Cardiac muscle cell (in vitro differentiated cells and primary cell): ENCODE measurements around the gene ZNF558. TPM values are rescaled to one million over a fixed set of nuclear protein-coding genes. Genes with fewer than 3 reads are reported as not detected.
"Not testable (repeated sequence)": the region's sequence is repeated elsewhere in the genome, so short reads cannot be mapped to it uniquely, and the experiment has no call there.

Experiments
- DNase-seq, 2 donors: peaks; one replicate each; pipeline versions ENCODE4 v3.0.0 to v3.0.0-alpha.2; 2010 to 2017; ENCODE audit warnings: low read depth in 1 of 2, low spot score in 1 of 2
- H3K27ac ChIP-seq: fragments of 200-600 bp; sonication (generic); 2 replicates; pipeline ENCODE4 v1.5.1; 2016
- H3K27me3 ChIP-seq: fragments of 200-600 bp; sonication (generic); 2 replicates; pipeline ENCODE4 v1.6.0; 2016; ENCODE audit warnings: control low read depth
- H3K36me3 ChIP-seq: fragments of 200-600 bp; sonication (generic); 2 replicates; pipeline ENCODE4 v1.5.1; 2016; ENCODE audit warnings: control low read depth
- H3K4me1 ChIP-seq: fragments of 200-600 bp; sonication (generic); 2 replicates; pipeline ENCODE4 v1.8.1; 2017; ENCODE audit warnings: low read depth, mild to moderate bottlenecking, mixed run types
- H3K4me3 ChIP-seq: fragments of 200-600 bp; sonication (generic); 2 replicates; pipeline ENCODE4 v1.5.1; 2016; ENCODE audit warnings: mild to moderate bottlenecking
- H3K9me3 ChIP-seq: fragments of 200-600 bp; sonication (generic); 2 replicates; pipeline ENCODE4 v1.5.1; 2017; ENCODE audit warnings: low read depth, mild to moderate bottlenecking, control low read depth
- CTCF ChIP-seq: IDR thresholded peaks from 2 replicates; pipeline ENCODE4 v1.5.1; 2012; ENCODE audit warnings: low read depth, mild to moderate bottlenecking, low read length
- polyA plus RNA-seq: library from polyadenylated mRNA; unstranded; fragments of >200 nt; fragmentation: Nextera tagmentation; extraction: Ambion mirVana; gene quantifications from 2 replicates; pipeline ENCODE4 v1.2.1, GENCODE V29; 2016
- total RNA-seq: library from RNA; depleted of rRNA; stranded (reverse); fragments of >200 nt; gene quantifications from 2 replicates; pipeline ENCODE4 v1.2.3, GENCODE V29; 2016

Gene ZNF558
- total and polyA plus RNA-seq, 2 experiments from 2014 or later = not detected

DNA sequence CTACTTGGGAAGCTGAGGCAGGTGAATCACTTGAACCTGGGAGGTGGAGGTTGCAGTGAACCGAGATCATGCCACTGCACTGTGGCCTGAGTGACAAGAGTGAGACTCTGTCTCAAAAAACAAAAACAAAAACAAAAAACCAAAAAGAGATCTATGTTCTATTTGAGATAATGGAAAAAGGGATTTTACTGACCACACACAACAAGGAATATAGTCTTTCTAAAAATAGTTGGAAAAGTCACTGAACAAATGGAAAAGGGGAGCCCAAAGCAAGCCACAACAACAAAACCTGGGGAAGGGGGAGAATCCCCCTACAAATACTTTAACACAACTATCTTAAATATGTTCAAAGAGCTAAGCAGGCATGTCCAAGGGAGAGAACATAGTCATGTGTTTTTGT, 37.3 kb downstream of the ZNF558 start:
- no peak for DNase-seq
- Histone ChIP-seq H3K9me3 (no peaks in the 10 kb centered on the region), H3K4me1 (no peaks in the 10 kb centered on the region), H3K27me3 (no peaks in the 10 kb centered on the region), H3K36me3 (no peaks in the 10 kb centered on the region), H3K4me3 (no peak overlapping the region), H3K27ac (no peak overlapping the region)
- no peak for TF ChIP-seq CTCF

GRCh38 chr19:8773587-8773986, 58.5 kb downstream of the ZNF558 start:
- H3K4me3 ChIP-seq, H3K9me3 ChIP-seq, H3K4me1 ChIP-seq, H3K36me3 ChIP-seq, DNase-seq, H3K27ac ChIP-seq, H3K27me3 ChIP-seq: not testable (repeated sequence)

DNA sequence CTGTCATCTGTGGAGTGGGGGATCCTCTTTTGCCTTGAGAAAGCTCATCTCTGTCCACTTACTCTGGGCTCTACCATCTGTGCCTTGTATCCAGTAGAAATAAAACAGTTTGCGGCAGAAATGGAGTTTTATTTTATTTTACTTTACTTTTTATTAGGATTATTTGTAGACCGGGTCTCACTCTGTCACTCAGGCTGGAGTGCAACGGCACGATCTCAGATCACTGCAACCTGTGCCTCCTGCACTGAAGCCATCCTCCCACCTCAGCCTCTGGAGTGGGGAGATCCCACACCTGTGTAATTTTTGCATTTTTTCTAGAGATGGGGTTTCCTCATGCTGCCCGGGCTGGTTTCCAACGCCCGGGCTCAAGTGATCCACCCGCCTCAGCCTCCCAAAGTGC, 62.8 kb downstream of the ZNF558 start:
- H3K36me3 ChIP-seq, DNase-seq: not testable (repeated sequence)

GRCh38 chr19:8767257-8767656, 64.8 kb downstream of the ZNF558 start:
- H3K36me3 ChIP-seq, H3K27me3 ChIP-seq, H3K4me1 ChIP-seq, H3K27ac ChIP-seq, H3K9me3 ChIP-seq, H3K4me3 ChIP-seq, DNase-seq: not testable (repeated sequence)

More for the DNA sequence above, 62.8 kb downstream of the ZNF558 start:
- H3K27ac ChIP-seq, H3K27me3 ChIP-seq, H3K9me3 ChIP-seq, H3K4me3 ChIP-seq, H3K4me1 ChIP-seq: not testable (repeated sequence)

Other genes with a start within 250 kb of the ZNF558 start
- 49.3 and 93.9 TPM in 2 replicates for gene ADAMTS10, start 221.6 kb downstream of the ZNF558 start, total RNA-seq
- gene ADAMTS10, start 221.6 kb downstream of the ZNF558 start, polyA plus RNA-seq = 27.7 and 35.6 TPM in 2 replicates
- gene NFILZ, start 201.7 kb downstream of the ZNF558 start, total RNA-seq = not detected in 2 replicates
- not detected in 2 replicates for gene NFILZ, start 201.7 kb downstream of the ZNF558 start, polyA plus RNA-seq
- gene ACTL9, start 133.5 kb downstream of the ZNF558 start, total RNA-seq = not detected in 2 replicates
- gene ACTL9, start 133.5 kb downstream of the ZNF558 start, polyA plus RNA-seq = not detected in 2 replicates
- gene OR2Z1, start 110.7 kb downstream of the ZNF558 start, total RNA-seq = not detected in 2 replicates
- gene OR2Z1, start 110.7 kb downstream of the ZNF558 start, polyA plus RNA-seq = not detected in 2 replicates
- gene MBD3L1, start 73 bp upstream of the ZNF558 start, total RNA-seq = not detected in 2 replicates
- not detected in 2 replicates for gene MBD3L1, start 73 bp upstream of the ZNF558 start, polyA plus RNA-seq
- gene MUC16, start 178.1 kb upstream of the ZNF558 start, total RNA-seq = not detected in 2 replicates
- gene MUC16, start 178.1 kb upstream of the ZNF558 start, polyA plus RNA-seq = not detected in 2 replicates